Lower lobe of right lung (tissue), 2 donors: ENCODE results near the gene PDZD2. TPM values are rescaled to one million over a fixed set of nuclear protein-coding genes. Genes with fewer than 3 reads are reported as not detected.

Experiments
- ATAC-seq, 2 donors: fragments of 200-7000 bp; cut with Tn5 transposase; one replicate each; pipeline ENCODE4 v1.9.1; 2020 to 2022; ENCODE audit warnings: mild to moderate bottlenecking in 2 of 2, moderate library complexity in 2 of 2
- DNase-seq: peaks from one replicate; pipeline ENCODE4 v3.0.0-alpha.2; 2020
- H3K27ac ChIP-seq: fragments of 200-600 bp; one replicate; pipeline ENCODE4 v1.8.0; 2022
- H3K27me3 ChIP-seq: fragments of 200-600 bp; one replicate; pipeline ENCODE4 v1.8.0; 2022; ENCODE audit warnings: low read depth
- H3K36me3 ChIP-seq: fragments of 200-600 bp; one replicate; pipeline ENCODE4 v1.8.0; 2022; ENCODE audit warnings: mild to moderate bottlenecking
- H3K4me1 ChIP-seq: fragments of 200-600 bp; one replicate; pipeline ENCODE4 v1.8.0; 2022
- H3K4me3 ChIP-seq: fragments of 200-600 bp; one replicate; pipeline ENCODE4 v1.8.0; 2022; ENCODE audit warnings: mild to moderate bottlenecking
- H3K9me3 ChIP-seq: fragments of 200-600 bp; one replicate; pipeline ENCODE4 v1.8.0; 2022
- intact Hi-C: fragments of 100-400 bp; cut with DNase I; formaldehyde crosslinking; loops from one replicate; pipeline ENCODE4 v1.11.0; 2022
- total RNA-seq: library from RNA; stranded (reverse); fragmentation: NEBNext Ultra II Directional; extraction: Animal tissue kit (Norgen Biotek cat#: 25700); gene quantifications from one replicate; pipeline ENCODE4 v1.2.1, GENCODE V29; 2021
- TF ChIP-seq, protein P1 (sequence below): fragments of 200-600 bp; IDR thresholded peaks from one replicate; pipeline ENCODE4 v1.8.0; 2022; ENCODE audit warnings: antibody characterized with exemption, mild to moderate bottlenecking
- donor health status: DM: no; HTN: yes; CAD: no; lungs with severe emphysema.

Gene PDZD2
- total RNA-seq, 1 donor from 2014 or later, result 67.8 TPM

DNA sequence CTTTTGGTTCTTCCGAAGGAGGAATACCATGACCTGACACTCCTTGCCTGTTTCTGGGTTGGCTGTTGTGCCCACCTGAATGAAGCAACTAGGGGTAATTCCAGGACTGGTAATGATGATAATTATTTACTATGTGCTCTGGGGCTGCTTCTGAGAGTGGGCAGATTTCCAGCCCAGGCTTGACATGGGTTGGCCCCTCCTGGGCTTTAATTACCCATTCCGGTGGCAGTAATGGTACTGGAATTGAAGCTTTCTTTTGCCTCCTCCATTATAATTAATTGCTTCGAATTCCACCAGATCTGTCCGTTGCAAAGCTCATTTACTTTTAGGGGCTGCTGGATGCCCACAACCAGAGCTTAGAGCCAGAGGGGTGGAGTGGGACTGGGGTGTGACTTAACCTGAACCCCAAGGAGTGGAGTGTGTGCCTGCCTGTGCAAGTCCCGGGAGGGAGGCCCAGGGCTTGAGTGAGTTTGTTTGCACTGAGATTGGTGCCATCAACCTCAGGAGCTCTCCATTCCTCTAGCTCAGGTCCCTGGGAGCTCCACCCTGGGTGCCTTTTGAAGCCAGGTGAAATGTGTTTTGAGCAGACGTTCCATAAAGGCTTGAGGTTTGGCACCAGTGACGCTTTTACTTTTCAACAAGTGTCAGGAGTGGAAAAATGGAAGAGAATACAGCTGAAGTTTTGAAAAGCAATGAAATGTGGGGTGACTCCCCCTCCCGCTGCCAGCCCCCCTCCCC, 214.6 kb downstream of the PDZD2 start:
- Histone ChIP-seq H3K4me3 (peak overlapping the region; percentile 82), H3K4me1 (peaks cover 32% of the 10 kb centered on the region), H3K9me3 (peaks cover 4% of the 10 kb centered on the region), H3K27me3 (no peaks in the 10 kb centered on the region), H3K36me3 (no peaks in the 10 kb centered on the region), H3K27ac (peak overlapping the region; percentile 85)
- DNase-seq (peak; percentile 53), ATAC-seq (peak; percentile 63 to 66)
- intact Hi-C loops, result no loop called here
- TF ChIP-seq, protein P1, sequence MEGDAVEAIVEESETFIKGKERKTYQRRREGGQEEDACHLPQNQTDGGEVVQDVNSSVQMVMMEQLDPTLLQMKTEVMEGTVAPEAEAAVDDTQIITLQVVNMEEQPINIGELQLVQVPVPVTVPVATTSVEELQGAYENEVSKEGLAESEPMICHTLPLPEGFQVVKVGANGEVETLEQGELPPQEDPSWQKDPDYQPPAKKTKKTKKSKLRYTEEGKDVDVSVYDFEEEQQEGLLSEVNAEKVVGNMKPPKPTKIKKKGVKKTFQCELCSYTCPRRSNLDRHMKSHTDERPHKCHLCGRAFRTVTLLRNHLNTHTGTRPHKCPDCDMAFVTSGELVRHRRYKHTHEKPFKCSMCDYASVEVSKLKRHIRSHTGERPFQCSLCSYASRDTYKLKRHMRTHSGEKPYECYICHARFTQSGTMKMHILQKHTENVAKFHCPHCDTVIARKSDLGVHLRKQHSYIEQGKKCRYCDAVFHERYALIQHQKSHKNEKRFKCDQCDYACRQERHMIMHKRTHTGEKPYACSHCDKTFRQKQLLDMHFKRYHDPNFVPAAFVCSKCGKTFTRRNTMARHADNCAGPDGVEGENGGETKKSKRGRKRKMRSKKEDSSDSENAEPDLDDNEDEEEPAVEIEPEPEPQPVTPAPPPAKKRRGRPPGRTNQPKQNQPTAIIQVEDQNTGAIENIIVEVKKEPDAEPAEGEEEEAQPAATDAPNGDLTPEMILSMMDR, result no peak

DNA sequence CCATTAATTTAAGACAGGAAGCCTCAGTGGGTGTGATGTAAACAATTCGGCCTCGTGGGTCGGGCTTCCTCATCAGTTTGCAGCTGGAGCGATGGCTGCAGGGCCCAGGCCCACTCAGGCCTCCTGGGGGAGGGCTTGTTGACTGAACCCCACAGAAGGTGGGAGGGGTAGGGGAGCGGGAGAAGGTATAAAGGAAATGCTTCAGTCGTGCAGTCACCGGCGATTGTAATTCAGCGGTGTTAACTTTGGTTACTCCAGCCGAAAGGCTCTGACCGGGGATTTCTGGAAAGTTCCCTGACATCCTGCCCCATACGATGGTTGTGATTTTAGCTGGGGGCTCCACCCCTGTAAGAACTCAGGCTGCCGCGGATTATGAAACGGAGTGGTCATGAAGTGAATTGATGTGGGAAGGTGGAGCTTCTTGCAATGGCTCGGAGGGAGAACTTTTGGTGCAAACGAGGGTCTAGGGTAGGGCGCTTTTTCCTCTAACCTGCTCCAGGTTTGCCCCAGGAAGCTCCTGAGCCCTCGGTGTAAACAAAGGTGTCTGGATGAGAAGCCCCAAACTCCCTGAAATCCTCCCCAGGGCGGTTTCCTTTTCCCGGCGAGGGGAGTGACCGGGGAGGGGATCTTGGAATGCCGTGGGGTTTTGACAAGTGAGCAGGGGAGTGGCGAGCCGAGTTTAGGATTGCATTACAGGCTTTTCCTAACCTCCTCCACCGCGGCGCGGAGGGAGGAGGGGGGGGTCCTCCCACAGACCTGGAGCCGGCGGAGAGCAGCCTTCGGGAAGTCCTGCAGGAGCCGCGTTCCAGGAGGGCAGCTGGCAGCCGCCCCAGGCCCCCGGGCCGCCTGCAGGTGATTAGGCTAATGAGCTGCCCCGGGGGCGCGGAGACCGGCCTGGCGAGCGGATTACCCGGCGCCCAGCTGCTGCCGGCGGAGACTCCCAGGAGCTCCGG, 215.5 kb downstream of the PDZD2 start:
- Histone ChIP-seq H3K9me3 (peaks cover 13% of the 10 kb centered on the region), H3K27me3 (no peaks in the 10 kb centered on the region), H3K27ac (peak overlapping the region; percentile 85), H3K36me3 (no peaks in the 10 kb centered on the region), H3K4me3 (peak overlapping the region; percentile 82), H3K4me1 (peaks cover 32% of the 10 kb centered on the region)
- TF ChIP-seq, protein P1, result no peak
- intact Hi-C loops, result no loop called here
- ATAC-seq, result peak; percentile 85 to 86
- peak; percentile 69 for DNase-seq

DNA sequence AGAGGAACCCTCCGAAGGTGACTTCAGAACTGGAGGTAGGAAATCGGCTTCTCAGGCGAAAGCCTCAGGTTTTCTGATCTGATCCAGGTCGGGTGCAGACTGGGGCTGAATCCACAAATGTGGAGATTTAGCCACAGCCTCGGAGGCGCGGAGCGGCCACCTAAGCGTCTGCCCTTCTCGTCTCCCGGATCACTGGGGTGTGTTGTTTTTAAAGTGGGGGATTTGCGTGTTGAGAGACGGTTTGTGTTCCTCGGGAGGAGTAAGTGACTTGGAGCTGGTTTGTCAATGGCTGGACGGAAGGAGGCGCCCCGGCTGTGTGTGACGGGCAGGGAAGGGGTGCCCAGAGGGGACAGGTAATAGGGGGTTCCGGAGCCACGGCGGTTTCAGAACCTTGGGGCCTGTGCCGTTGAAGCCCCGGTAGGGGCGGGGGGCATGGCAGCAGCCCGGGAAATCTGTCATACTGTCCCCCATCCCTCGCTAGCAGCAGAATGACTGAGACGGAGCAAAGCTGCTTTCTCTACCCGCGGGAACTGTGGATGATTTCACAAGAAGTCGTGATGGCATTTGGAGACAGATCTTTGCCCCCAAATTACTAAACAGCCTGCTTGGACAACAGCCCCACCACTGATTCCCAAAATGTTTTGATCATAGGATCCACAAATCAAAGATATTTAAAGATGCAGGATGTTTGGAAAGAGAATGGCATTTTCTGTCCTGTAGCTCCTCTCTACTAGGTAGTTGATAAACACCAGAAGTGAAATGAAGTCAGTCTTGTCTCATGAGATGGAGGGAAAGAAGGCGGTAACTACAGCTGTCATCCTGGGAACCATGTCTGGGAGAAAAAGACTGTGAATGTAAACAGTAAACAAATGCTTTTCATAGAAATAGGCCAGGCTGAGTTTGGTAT, 216.5 kb downstream of the PDZD2 start:
- DNase-seq, result peak; percentile 52
- Histone ChIP-seq H3K9me3 (peaks cover 21% of the 10 kb centered on the region), H3K27me3 (no peaks in the 10 kb centered on the region), H3K4me1 (peaks cover 32% of the 10 kb centered on the region), H3K36me3 (no peaks in the 10 kb centered on the region), H3K4me3 (peak overlapping the region; percentile 82), H3K27ac (peak overlapping the region; percentile 85)
- intact Hi-C loops, result no loop called here
- ATAC-seq, result peak; percentile 64 to 81
- TF ChIP-seq, protein P1, result no peak

DNA sequence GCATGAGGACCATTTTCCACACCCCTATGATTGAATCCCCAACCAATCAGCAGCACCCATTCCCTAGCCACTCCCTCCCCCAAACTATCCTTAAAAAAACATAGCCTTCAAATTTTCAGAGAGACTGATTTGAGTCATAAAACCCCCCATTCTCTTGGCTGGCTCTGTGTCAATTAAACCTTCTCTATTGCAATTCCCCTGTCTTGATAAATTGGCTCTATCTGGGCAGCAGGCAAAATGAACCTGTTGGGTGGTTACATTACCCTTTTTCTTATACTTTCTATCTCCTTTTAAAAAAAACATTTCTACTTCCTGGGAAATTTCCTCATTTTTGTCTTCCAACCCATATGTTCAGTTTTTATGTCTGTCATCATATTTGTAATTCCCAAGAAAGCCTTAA, 220.2 kb downstream of the PDZD2 start:
- Histone ChIP-seq H3K9me3 (peaks cover 21% of the 10 kb centered on the region), H3K4me1 (peaks cover 28% of the 10 kb centered on the region), H3K4me3 (no peak overlapping the region), H3K27me3 (no peaks in the 10 kb centered on the region), H3K36me3 (no peaks in the 10 kb centered on the region), H3K27ac (no peak overlapping the region)
- ATAC-seq (no peak), DNase-seq (no peak)
- TF ChIP-seq, protein P1, result no peak
- intact Hi-C loops, result no loop called here

DNA sequence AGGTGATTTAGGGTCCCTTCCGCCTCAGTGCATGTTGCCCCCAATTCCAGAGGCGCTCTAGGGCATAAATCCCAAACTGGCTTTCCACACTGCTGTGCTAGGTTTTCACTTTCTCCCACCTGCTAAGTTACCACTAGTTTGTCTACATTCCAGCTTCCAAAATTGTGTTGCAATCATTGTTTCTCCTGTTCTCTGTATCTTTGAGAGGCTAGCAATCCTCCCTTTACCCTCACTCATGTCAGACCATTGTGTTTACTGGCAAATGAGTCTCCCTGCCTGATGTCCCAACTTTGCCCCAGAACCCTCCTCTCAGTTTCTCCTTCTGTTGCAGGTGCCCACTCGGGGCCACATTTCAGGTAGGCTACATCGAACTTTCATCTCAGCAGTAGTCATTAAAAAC, 221.3 kb downstream of the PDZD2 start:
- H3K4me3 ChIP-seq, result no peak overlapping the region
- H3K27ac ChIP-seq, result no peak overlapping the region
- H3K4me1 ChIP-seq, result peaks cover 21% of the 10 kb centered on the region
- peaks cover 21% of the 10 kb centered on the region for H3K9me3 ChIP-seq
- DNase-seq (no peak), ATAC-seq (no peak)
- intact Hi-C loops, result no loop called here
- H3K36me3 ChIP-seq, result no peaks in the 10 kb centered on the region
- no peaks in the 10 kb centered on the region for H3K27me3 ChIP-seq
- TF ChIP-seq, protein P1, result no peak
